Ishikawa (cell line): ENCODE data around the gene TRPV3.

Experiments
- CEBPB ChIP-seq: IDR thresholded peaks from 2 replicates; pipeline ENCODE4 v1.6.1; 2012
- CREB1 ChIP-seq: IDR thresholded peaks from 2 replicates; pipeline ENCODE4 v1.6.1; 2012; ENCODE audit warnings: low read depth
- EGR1 ChIP-seq: IDR thresholded peaks from 2 replicates; pipeline ENCODE4 v1.6.1; 2012
- EP300 ChIP-seq: IDR thresholded peaks from 2 replicates; pipeline ENCODE4 v1.6.1; 2012; ENCODE audit warnings: borderline replicate concordance
- FOXM1 ChIP-seq: IDR thresholded peaks from 2 replicates; pipeline ENCODE4 v1.6.1; 2012; ENCODE audit warnings: low read depth, borderline replicate concordance
- MAX ChIP-seq: IDR thresholded peaks from 2 replicates; pipeline ENCODE4 v1.6.1; 2012
- NFIC ChIP-seq: IDR thresholded peaks from 2 replicates; pipeline ENCODE4 v1.6.1; 2012
- RAD21 ChIP-seq: IDR thresholded peaks from 2 replicates; pipeline ENCODE4 v1.6.1; 2012; ENCODE audit warnings: low read depth
- TAF1 ChIP-seq: IDR thresholded peaks from 2 replicates; pipeline ENCODE4 v1.6.1; 2012; ENCODE audit warnings: low read depth, mild to moderate bottlenecking
- TCF12 ChIP-seq: IDR thresholded peaks from 2 replicates; pipeline ENCODE4 v1.6.1; 2012; ENCODE audit warnings: low read depth
- TEAD4 ChIP-seq: IDR thresholded peaks from 2 replicates; pipeline ENCODE4 v1.6.1; 2012
- USF1 ChIP-seq: IDR thresholded peaks from 2 replicates; pipeline ENCODE4 v1.6.1; 2012
- YY1 ChIP-seq: IDR thresholded peaks from 2 replicates; pipeline ENCODE4 v1.6.1; 2012; ENCODE audit warnings: low read depth
- ZBTB7A ChIP-seq: IDR thresholded peaks from 2 replicates; pipeline ENCODE4 v1.6.1; 2012; ENCODE audit warnings: low read depth
- TF ChIP-seq, protein P1 (sequence below): IDR thresholded peaks from 2 replicates; pipeline ENCODE4 v1.6.1; 2012; ENCODE audit warnings: low read depth, mild to moderate bottlenecking

TRPV3 gene

GRCh38 chr17:3526491-3526890, 31.1 kb downstream of the TRPV3 start:
- TF ChIP-seq CEBPB (no peak), EP300 (no peak), TEAD4 (no peak), RAD21 (no peak), CREB1 (no peak), EGR1 (no peak), ZBTB7A (no peak), TCF12 (no peak), FOXM1 (no peak), USF1 (no peak), NFIC (no peak), MAX (no peak), YY1 (no peak), TAF1 (no peak)
- TF ChIP-seq, protein P1, sequence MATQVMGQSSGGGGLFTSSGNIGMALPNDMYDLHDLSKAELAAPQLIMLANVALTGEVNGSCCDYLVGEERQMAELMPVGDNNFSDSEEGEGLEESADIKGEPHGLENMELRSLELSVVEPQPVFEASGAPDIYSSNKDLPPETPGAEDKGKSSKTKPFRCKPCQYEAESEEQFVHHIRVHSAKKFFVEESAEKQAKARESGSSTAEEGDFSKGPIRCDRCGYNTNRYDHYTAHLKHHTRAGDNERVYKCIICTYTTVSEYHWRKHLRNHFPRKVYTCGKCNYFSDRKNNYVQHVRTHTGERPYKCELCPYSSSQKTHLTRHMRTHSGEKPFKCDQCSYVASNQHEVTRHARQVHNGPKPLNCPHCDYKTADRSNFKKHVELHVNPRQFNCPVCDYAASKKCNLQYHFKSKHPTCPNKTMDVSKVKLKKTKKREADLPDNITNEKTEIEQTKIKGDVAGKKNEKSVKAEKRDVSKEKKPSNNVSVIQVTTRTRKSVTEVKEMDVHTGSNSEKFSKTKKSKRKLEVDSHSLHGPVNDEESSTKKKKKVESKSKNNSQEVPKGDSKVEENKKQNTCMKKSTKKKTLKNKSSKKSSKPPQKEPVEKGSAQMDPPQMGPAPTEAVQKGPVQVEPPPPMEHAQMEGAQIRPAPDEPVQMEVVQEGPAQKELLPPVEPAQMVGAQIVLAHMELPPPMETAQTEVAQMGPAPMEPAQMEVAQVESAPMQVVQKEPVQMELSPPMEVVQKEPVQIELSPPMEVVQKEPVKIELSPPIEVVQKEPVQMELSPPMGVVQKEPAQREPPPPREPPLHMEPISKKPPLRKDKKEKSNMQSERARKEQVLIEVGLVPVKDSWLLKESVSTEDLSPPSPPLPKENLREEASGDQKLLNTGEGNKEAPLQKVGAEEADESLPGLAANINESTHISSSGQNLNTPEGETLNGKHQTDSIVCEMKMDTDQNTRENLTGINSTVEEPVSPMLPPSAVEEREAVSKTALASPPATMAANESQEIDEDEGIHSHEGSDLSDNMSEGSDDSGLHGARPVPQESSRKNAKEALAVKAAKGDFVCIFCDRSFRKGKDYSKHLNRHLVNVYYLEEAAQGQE: no peak

DNA sequence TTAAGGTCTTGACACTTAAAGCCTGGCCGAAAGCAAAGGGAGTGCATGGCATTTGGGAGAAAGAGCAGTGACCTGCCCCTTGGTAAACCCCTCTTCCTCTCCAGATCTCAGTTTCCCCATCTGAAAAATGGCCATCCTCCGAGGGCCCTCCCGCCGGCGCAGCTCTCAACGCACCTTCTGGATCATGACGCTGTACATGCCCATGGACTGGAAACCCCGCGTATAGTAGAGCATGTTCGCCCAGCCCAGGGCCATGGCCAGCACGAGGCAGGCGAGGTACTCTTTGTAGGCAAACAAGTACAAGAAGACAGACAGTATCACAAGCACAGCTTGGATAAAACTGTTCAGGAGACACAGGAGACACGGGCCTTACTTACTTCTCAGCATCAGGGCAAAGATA, 33.6 kb downstream of the TRPV3 start:
- TF ChIP-seq EGR1: no peak
- no peak for TF ChIP-seq TEAD4
- no peak for TF ChIP-seq YY1
- TF ChIP-seq USF1: no peak
- TF ChIP-seq, protein P1: no peak
- no peak for TF ChIP-seq FOXM1
- no peak for TF ChIP-seq NFIC
- no peak for TF ChIP-seq MAX
- no peak for TF ChIP-seq CEBPB
- no peak for TF ChIP-seq RAD21
- TF ChIP-seq TCF12: no peak
- no peak for TF ChIP-seq ZBTB7A
- TF ChIP-seq CREB1: no peak
- TF ChIP-seq TAF1: no peak
- no peak for TF ChIP-seq EP300

DNA sequence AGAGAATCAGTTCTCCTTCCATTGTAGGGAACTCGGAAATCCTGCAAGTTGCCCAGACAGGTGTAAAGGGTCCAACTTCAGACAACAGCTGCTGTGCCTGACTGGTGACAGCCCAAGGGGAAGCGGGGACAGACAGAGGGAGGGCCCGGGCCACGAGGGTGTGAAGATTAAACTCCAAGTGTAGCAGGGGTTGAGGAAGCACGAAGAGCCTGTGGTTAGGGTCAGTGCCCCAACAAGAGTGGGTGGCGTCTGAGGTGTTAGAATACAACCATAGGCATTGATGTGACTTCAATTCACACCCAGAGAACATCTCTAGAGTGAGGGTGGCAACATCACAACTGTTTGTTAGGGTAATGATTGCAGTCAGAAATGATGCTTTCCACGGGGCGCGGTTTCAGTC, 42.7 kb downstream of the TRPV3 start:
- no peak for TF ChIP-seq RAD21
- no peak for TF ChIP-seq TEAD4
- TF ChIP-seq USF1: no peak
- TF ChIP-seq NFIC: no peak
- TF ChIP-seq TCF12: no peak
- no peak for TF ChIP-seq EGR1
- TF ChIP-seq EP300: no peak
- no peak for TF ChIP-seq CEBPB

DNA sequence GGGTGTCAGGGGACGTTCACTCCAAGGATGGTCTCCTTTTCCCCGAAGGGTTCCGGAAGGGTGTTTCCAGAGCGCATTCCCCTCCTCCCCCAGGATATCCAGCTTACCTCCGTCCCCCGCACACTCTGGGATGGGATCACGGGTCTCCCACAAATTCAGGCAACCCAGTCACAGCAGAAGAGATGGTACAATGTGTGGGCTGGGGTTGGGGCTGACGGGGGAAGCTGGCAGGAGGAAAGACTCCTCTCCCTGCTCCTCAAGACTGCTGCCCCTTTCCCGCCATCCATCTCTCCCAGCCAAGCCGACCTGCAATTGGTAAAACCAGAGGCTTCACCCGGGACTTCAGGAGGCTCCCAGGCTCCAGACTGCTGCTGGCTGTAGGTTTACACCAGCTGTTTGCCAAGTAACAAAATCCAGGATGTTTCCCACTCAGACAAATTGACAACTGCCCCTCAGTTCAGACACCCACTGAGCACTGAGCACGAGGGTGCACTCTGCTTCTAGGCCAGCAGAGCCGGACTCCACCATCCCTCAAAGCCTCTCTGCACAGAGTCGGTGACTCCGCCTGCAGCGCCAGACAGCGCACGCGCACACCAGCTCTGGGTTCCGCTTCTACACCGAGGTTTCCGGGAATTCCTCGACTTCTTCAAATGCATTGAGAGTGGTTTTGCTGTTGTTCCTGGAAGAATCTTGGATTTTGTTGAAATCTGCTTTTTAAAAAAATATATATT, 44.1 kb downstream of the TRPV3 start:
- TF ChIP-seq EP300 (no peak), TCF12 (no peak), CREB1 (no peak), USF1 (no peak), MAX (no peak), TEAD4 (no peak), RAD21 (no peak)
- TF ChIP-seq, protein P1: no peak
